Gastroesophageal sphincter (tissue), 4 donors: ENCODE data around the gene SOX6. TPM values are rescaled to one million over a fixed set of nuclear protein-coding genes. Genes with fewer than 3 reads are reported as not detected.

Source experiments
- ATAC-seq: fragments of 150-250 bp; one replicate; pipeline ENCODE4 v1.9.1; 2016; ENCODE audit warnings: mild to moderate bottlenecking, moderate library complexity
- H3K27ac ChIP-seq, 4 donors: fragments of 200-600 bp; sonication (generic) in 3 of 4; 1 replicate in 3 of 4; 2 replicates in 1 of 4; pipeline ENCODE4 v1.5.1; 2016 to 2019
- H3K27me3 ChIP-seq: fragments of 200-600 bp; sonication (generic); one replicate; pipeline ENCODE4 v1.5.1; 2019
- H3K36me3 ChIP-seq, 2 donors: fragments of 200-600 bp; sonication (generic); one replicate each; pipeline ENCODE4 v1.5.1; 2019; ENCODE audit warnings: control low read depth in 1 of 2
- H3K4me1 ChIP-seq, 3 donors: fragments of 200-600 bp; sonication (generic); 1 replicate in 2 of 3; 2 replicates in 1 of 3; pipeline ENCODE4 v1.5.1; 2016 to 2019; ENCODE audit warnings: control low read depth in 2 of 3
- H3K4me3 ChIP-seq, 2 donors: fragments of 200-600 bp; sonication (generic); one replicate each; pipeline ENCODE4 v1.5.1; 2019; ENCODE audit warnings: mild to moderate bottlenecking in 1 of 2, moderate library complexity in 1 of 2
- H3K9me3 ChIP-seq, 3 donors: fragments of 200-600 bp; sonication (generic); one replicate each; pipeline ENCODE4 v1.5.1; 2017 to 2019; ENCODE audit warnings: control low read depth in 2 of 3
- CTCF ChIP-seq, 4 experiments: fragments of 200-600 bp in 2 of 4; fragments of 450-650 bp in 2 of 4; sonication (generic) in 1 of 4; IDR thresholded peaks; one replicate each; pipeline ENCODE4 v1.5.1; 2017 to 2019; ENCODE audit warnings: antibody characterized with exemption in 4 of 4, mild to moderate bottlenecking in 2 of 4, moderate library complexity in 2 of 4
- EP300 ChIP-seq: sonication (generic); formaldehyde crosslinking; IDR thresholded peaks from one replicate; pipeline ENCODE4 v1.6.1; 2017; ENCODE audit warnings: antibody characterized with exemption, mild to moderate bottlenecking
- POLR2A ChIP-seq, 2 donors: fragments of 450-650 bp; IDR thresholded peaks; one replicate each; pipeline ENCODE4 v1.6.1; 2017; ENCODE audit warnings: antibody characterized with exemption in 2 of 2, mild to moderate bottlenecking in 2 of 2, moderate library complexity in 1 of 2
- POLR2AphosphoS5 ChIP-seq: sonication (generic); formaldehyde crosslinking; IDR thresholded peaks from one replicate; pipeline ENCODE4 v1.6.1; 2017; ENCODE audit warnings: antibody characterized with exemption
- WGBS, 2 donors: methylation state at CpG; one replicate each; pipeline ENCODE4 v1.1.5; 2018; ENCODE audit warnings: low coverage in 1 of 2; 5-methylcytosine and 5-hydroxymethylcytosine counted together
- total RNA-seq, 4 donors: library from RNA; depleted of rRNA; stranded (reverse); fragments of >200 nt; gene quantifications; one replicate each; pipeline ENCODE4 v1.1.0, GENCODE V29; 2016

Gene SOX6
- total RNA-seq, 4 donors from 2014 or later = 1.2 to 21.9 (median 6.5) TPM

- TF ChIP-seq POLR2A (IDR thresholded peaks at IDR 0.05) = no peak
- TF ChIP-seq CTCF (IDR thresholded peaks at IDR 0.05) = no peak
- TF ChIP-seq EP300 = no peak
- TF ChIP-seq POLR2AphosphoS5 = no peak
- peaks cover 4 to 36% (median 10%) of the 10 kb centered on the region in 3 donors for H3K4me1 ChIP-seq
- no peaks in the 10 kb centered on the region for H3K36me3 ChIP-seq
- no peaks in the 10 kb centered on the region for H3K27me3 ChIP-seq
- no peaks in the 10 kb centered on the region for H3K9me3 ChIP-seq
- H3K4me3 ChIP-seq = no peak overlapping the region
- WGBS, 2 donors = 64 to 65% methylated on average over 4 to 10 of the region's 10 CpGs
- no peak for ATAC-seq
- H3K27ac ChIP-seq = peak overlapping the region; percentile 44 to 72 (median 68)
These were observed 387.8 kb downstream of the SOX6 start for GRCh38 chr11:15968461-15969130.

GRCh38 chr11:15967966-15968365 lies 388.4 kb downstream of the SOX6 start:
- peak overlapping the region in 3 of 4 donors; percentile 67 to 72 (median 70) for H3K27ac ChIP-seq
- TF ChIP-seq POLR2AphosphoS5 (peak; percentile 80), EP300 (no peak)
- no peaks in the 10 kb centered on the region for H3K9me3 ChIP-seq
- no peaks in the 10 kb centered on the region for H3K36me3 ChIP-seq
- H3K27me3 ChIP-seq = no peaks in the 10 kb centered on the region
- 20 to 25% methylated on average over 2 of the region's 2 CpGs for WGBS, 2 donors
- peak; percentile 63 for ATAC-seq
- peaks cover 4 to 36% (median 10%) of the 10 kb centered on the region in 3 donors for H3K4me1 ChIP-seq
- H3K4me3 ChIP-seq = no peak overlapping the region

- no peak for ATAC-seq
- H3K27ac ChIP-seq = peak overlapping the region in 1 of 4 donors; percentile 26
These were observed 389.2 kb downstream of the SOX6 start for GRCh38 chr11:15967166-15967565.

GRCh38 chr11:15965562-15966250 lies 390.6 kb downstream of the SOX6 start:
- Histone ChIP-seq H3K4me3 (no peak overlapping the region), H3K9me3 (no peaks in the 10 kb centered on the region), H3K27ac (no peak overlapping the region), H3K36me3 (no peaks in the 10 kb centered on the region), H3K4me1 (peaks cover 4 to 36% (median 10%) of the 10 kb centered on the region in 3 donors), H3K27me3 (no peaks in the 10 kb centered on the region)
- TF ChIP-seq CTCF (IDR thresholded peaks at IDR 0.05) (no peak), EP300 (no peak), POLR2A (IDR thresholded peaks at IDR 0.05) (no peak), POLR2AphosphoS5 (no peak)
- WGBS, 2 donors = 86 to 92% methylated on average over 2 to 6 of the region's 7 CpGs
- ATAC-seq = no peak

More at GRCh38 chr11:15967166-15967565, 389.2 kb downstream of the SOX6 start:
- TF ChIP-seq CTCF (IDR thresholded peaks at IDR 0.05) = no peak
- no peak for TF ChIP-seq POLR2A (IDR thresholded peaks at IDR 0.05)
- TF ChIP-seq POLR2AphosphoS5 = no peak
- no peak for TF ChIP-seq EP300
- H3K4me3 ChIP-seq = no peak overlapping the region
- H3K4me1 ChIP-seq = peaks cover 4 to 36% (median 10%) of the 10 kb centered on the region in 3 donors
- H3K36me3 ChIP-seq = no peaks in the 10 kb centered on the region
- no peaks in the 10 kb centered on the region for H3K27me3 ChIP-seq
- H3K9me3 ChIP-seq = no peaks in the 10 kb centered on the region
- WGBS, 2 donors = 53 to 69% methylated on average over 2 of the region's 2 CpGs

- no peak overlapping the region for H3K27ac ChIP-seq
- 88% methylated on average over 1 of the region's 1 CpG; no CpG with 5 or more reads in 1 of the 2 donors for WGBS, 2 donors
- ATAC-seq = no peak
These were observed 393.1 kb downstream of the SOX6 start for GRCh38 chr11:15963266-15963665.

More at GRCh38 chr11:15963266-15963665, 393.1 kb downstream of the SOX6 start:
- Histone ChIP-seq H3K4me1 (peaks cover 2 to 15% (median 2%) of the 10 kb centered on the region in 3 donors), H3K4me3 (no peak overlapping the region), H3K36me3 (no peaks in the 10 kb centered on the region), H3K9me3 (no peaks in the 10 kb centered on the region), H3K27me3 (no peaks in the 10 kb centered on the region)
- TF ChIP-seq EP300 (no peak), CTCF (IDR thresholded peaks at IDR 0.05) (no peak), POLR2AphosphoS5 (no peak), POLR2A (IDR thresholded peaks at IDR 0.05) (no peak)
